Measurements from ENCODE around the gene NAALADL1.

NAALADL1 gene

GRCh38 chr11:65067446-65067845, 9.1 kb upstream of the NAALADL1 start:
- TF ChIP-seq, protein P1, sequence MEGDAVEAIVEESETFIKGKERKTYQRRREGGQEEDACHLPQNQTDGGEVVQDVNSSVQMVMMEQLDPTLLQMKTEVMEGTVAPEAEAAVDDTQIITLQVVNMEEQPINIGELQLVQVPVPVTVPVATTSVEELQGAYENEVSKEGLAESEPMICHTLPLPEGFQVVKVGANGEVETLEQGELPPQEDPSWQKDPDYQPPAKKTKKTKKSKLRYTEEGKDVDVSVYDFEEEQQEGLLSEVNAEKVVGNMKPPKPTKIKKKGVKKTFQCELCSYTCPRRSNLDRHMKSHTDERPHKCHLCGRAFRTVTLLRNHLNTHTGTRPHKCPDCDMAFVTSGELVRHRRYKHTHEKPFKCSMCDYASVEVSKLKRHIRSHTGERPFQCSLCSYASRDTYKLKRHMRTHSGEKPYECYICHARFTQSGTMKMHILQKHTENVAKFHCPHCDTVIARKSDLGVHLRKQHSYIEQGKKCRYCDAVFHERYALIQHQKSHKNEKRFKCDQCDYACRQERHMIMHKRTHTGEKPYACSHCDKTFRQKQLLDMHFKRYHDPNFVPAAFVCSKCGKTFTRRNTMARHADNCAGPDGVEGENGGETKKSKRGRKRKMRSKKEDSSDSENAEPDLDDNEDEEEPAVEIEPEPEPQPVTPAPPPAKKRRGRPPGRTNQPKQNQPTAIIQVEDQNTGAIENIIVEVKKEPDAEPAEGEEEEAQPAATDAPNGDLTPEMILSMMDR (IDR thresholded peaks at IDR 0.05; ENCODE audit: borderline replicate concordance, insufficient read depth, low read depth, low read length), result no peak
- H3K4me3 ChIP-seq (ENCODE audit: low read depth, low read length), result no peak overlapping the region

DNA sequence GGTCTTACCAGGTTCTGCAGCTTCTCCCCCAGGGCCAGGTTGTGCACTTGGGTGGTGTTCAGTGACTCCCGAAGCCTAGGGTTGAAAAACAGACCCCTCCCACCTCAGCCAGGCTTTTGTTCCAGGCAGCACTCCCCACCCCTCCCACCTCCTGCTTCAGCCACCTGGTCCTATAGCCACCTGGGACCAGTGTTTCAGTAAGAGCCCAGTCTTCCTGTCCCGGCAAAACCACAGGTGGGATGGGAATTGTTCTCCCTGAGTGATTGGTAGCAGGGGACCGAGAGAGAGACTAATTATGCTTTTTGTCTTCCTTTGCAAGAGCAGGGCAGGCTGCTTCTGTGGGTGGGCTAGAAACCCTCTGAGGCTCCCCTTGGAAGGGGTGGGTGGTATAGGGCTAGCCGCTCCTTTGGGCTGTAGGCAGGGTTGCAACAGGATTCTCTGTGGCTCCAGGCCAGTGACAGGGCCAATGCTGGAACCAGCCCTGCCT, 8.5 kb upstream of the NAALADL1 start:
- H3K4me3 ChIP-seq (ENCODE audit: low read depth, low read length), result no peak overlapping the region
- TF ChIP-seq, protein P1 (IDR thresholded peaks at IDR 0.05; ENCODE audit: borderline replicate concordance, insufficient read depth, low read depth, low read length), result no peak

GRCh38 chr11:65066315-65066714, 8.0 kb upstream of the NAALADL1 start:
- no peak overlapping the region for H3K4me3 ChIP-seq (ENCODE audit: low read depth, low read length)
- TF ChIP-seq, protein P1 (IDR thresholded peaks at IDR 0.05; ENCODE audit: borderline replicate concordance, insufficient read depth, low read depth, low read length), result no peak

GRCh38 chr11:65065851-65066250, 7.5 kb upstream of the NAALADL1 start:
- H3K4me3 ChIP-seq (ENCODE audit: low read depth, low read length), result no peak overlapping the region
- TF ChIP-seq, protein P1 (IDR thresholded peaks at IDR 0.05; ENCODE audit: borderline replicate concordance, insufficient read depth, low read depth, low read length), result no peak

- H3K4me3 ChIP-seq (ENCODE audit: low read depth, low read length), result no peak overlapping the region
- TF ChIP-seq, protein P1 (IDR thresholded peaks at IDR 0.05; ENCODE audit: borderline replicate concordance, insufficient read depth, low read depth, low read length), result no peak
Measured at GRCh38 chr11:65064847-65065240, 6.5 kb upstream of the NAALADL1 start.

DNA sequence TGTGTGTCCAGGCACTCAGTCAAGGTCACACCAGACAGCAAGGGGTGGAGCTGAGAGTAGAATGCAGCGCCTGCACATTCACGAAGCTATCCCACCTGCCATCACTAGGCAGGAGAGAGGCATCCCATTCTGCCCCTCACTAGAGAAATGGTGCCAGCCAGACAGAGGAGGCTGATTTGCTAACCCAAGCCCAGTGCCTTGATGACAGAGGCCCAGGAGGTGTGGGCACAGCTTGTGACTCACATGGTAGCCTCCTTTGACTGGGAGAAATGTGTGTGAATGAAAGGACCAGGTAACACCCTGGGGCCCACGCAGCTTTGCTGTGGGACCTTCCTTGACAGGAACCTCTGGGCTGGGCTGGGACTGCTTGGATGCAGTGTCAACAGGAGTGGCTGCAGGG, 5.2 kb upstream of the NAALADL1 start:
- H3K4me3 ChIP-seq (ENCODE audit: low read depth, low read length), result no peak overlapping the region
- TF ChIP-seq, protein P1 (IDR thresholded peaks at IDR 0.05; ENCODE audit: borderline replicate concordance, insufficient read depth, low read depth, low read length), result no peak

GRCh38 chr11:65060913-65061408, 2.6 kb upstream of the NAALADL1 start:
- TF ChIP-seq, protein P1 (IDR thresholded peaks at IDR 0.05; ENCODE audit: borderline replicate concordance, insufficient read depth, low read depth, low read length), result no peak
- no peak overlapping the region for H3K4me3 ChIP-seq (ENCODE audit: low read depth, low read length)

Data from GM12875 (cell line).